H9 (cell line): ENCODE results near the gene CAMTA2. TPM values are rescaled to one million over a fixed set of nuclear protein-coding genes. Genes with fewer than 3 reads are reported as not detected.

ENCODE experiments used
- DNase-seq: peaks from one replicate; pipeline ENCODE4 v3.0.0-alpha.2; 2017
- H2AFZ ChIP-seq: one replicate; pipeline ENCODE4 v1.6.1; 2013; ENCODE audit warnings: mild to moderate bottlenecking, low read length, control low read depth, moderate library complexity
- H2AK5ac ChIP-seq: 2 replicates; pipeline ENCODE4 v1.6.1; 2013; ENCODE audit warnings: low read length, control low read depth, mixed read lengths; ENCODE audit not compliant: insufficient read length
- H2BK120ac ChIP-seq: one replicate; pipeline ENCODE4 v1.6.1; 2013; ENCODE audit warnings: low read depth, mild to moderate bottlenecking, low read length, control low read depth, inconsistent platforms; ENCODE audit not compliant: poor library complexity, severe bottlenecking
- H2BK12ac ChIP-seq: 2 replicates; pipeline ENCODE4 v1.6.1; 2013; ENCODE audit warnings: low read length, control low read depth, mixed read lengths, low read depth; ENCODE audit not compliant: insufficient read length
- H2BK15ac ChIP-seq: 2 replicates; pipeline ENCODE4 v1.6.1; 2013; ENCODE audit warnings: low read depth, low read length, control low read depth
- H2BK20ac ChIP-seq: one replicate; pipeline ENCODE4 v1.6.1; 2013; ENCODE audit warnings: low read depth, mild to moderate bottlenecking, low read length, control low read depth, inconsistent platforms; ENCODE audit not compliant: poor library complexity, severe bottlenecking
- H2BK5ac ChIP-seq: 2 replicates; pipeline ENCODE4 v1.6.1; 2013; ENCODE audit warnings: low read length, control low read depth, mixed read lengths; ENCODE audit not compliant: insufficient read length
- H3K14ac ChIP-seq: 2 replicates; pipeline ENCODE4 v1.6.1; 2013; ENCODE audit warnings: low read length, control low read depth; ENCODE audit not compliant: insufficient read depth
- H3K18ac ChIP-seq: 2 replicates; pipeline ENCODE4 v1.6.1; 2013; ENCODE audit warnings: low read depth, mild to moderate bottlenecking, mixed read lengths, low read length, control low read depth; ENCODE audit not compliant: insufficient read length
- H3K23ac ChIP-seq: 2 replicates; pipeline ENCODE4 v1.6.1; 2013; ENCODE audit warnings: low read length, control low read depth, mixed read lengths, low read depth; ENCODE audit not compliant: insufficient read length
- H3K23me2 ChIP-seq: 2 replicates; pipeline ENCODE4 v1.6.1; 2013; ENCODE audit warnings: low read depth, mild to moderate bottlenecking, mixed read lengths, low read length, control low read depth; ENCODE audit not compliant: insufficient read length, poor library complexity, severe bottlenecking
- H3K27ac ChIP-seq: 2 replicates; pipeline ENCODE4 v1.5.1; 2013; ENCODE audit warnings: low read length, control low read depth, mixed read lengths, low read depth; ENCODE audit not compliant: insufficient read length
- H3K27me3 ChIP-seq: 2 replicates; pipeline ENCODE4 v1.6.1; 2013; ENCODE audit warnings: low read length, control low read depth, inconsistent platforms; ENCODE audit not compliant: insufficient read depth
- H3K4ac ChIP-seq: 2 replicates; pipeline ENCODE4 v1.6.1; 2013; ENCODE audit warnings: low read depth, mild to moderate bottlenecking, control low read depth, inconsistent platforms, low read length, moderate library complexity
- H3K4me1 ChIP-seq: 2 replicates; pipeline ENCODE4 v1.6.1; 2013; ENCODE audit warnings: low read length, control low read depth, inconsistent platforms; ENCODE audit not compliant: insufficient read depth
- H3K4me2 ChIP-seq: 2 replicates; pipeline ENCODE4 v1.6.1; 2013; ENCODE audit warnings: low read length, control low read depth, mixed read lengths; ENCODE audit not compliant: insufficient read length, insufficient read depth
- H3K56ac ChIP-seq: 2 replicates; pipeline ENCODE4 v1.6.1; 2013; ENCODE audit warnings: low read depth, mild to moderate bottlenecking, mixed read lengths, low read length, control low read depth; ENCODE audit not compliant: insufficient read length
- H3K79me1 ChIP-seq: 2 replicates; pipeline ENCODE4 v1.6.1; 2013; ENCODE audit warnings: low read depth, mild to moderate bottlenecking, moderate library complexity, low read length, control low read depth, inconsistent platforms; ENCODE audit not compliant: insufficient read depth, poor library complexity, severe bottlenecking
- H3K79me2 ChIP-seq: 2 replicates; pipeline ENCODE4 v1.6.1; 2013; ENCODE audit warnings: low read length, control low read depth, inconsistent platforms; ENCODE audit not compliant: insufficient read depth
- H3K9ac ChIP-seq: 2 replicates; pipeline ENCODE4 v1.6.1; 2013; ENCODE audit warnings: low read length, control low read depth, mixed read lengths; ENCODE audit not compliant: insufficient read length; ENCODE audit errors: extremely low read depth
- H3K9me3 ChIP-seq: one replicate; pipeline ENCODE4 v1.6.1; 2013; ENCODE audit warnings: low read depth, low read length, inconsistent platforms; ENCODE audit not compliant: control insufficient read depth
- H3T11ph ChIP-seq: one replicate; pipeline ENCODE4 v1.6.1; 2013; ENCODE audit warnings: mild to moderate bottlenecking, low read length, control low read depth, inconsistent platforms
- H4K20me1 ChIP-seq: one replicate; pipeline ENCODE4 v1.6.1; 2013; ENCODE audit not compliant: control insufficient read depth, insufficient read length, insufficient read depth
- H4K5ac ChIP-seq: 2 replicates; pipeline ENCODE4 v1.6.1; 2013; ENCODE audit warnings: low read depth, mild to moderate bottlenecking, mixed read lengths, low read length, control low read depth; ENCODE audit not compliant: insufficient read length
- H4K8ac ChIP-seq: replicated peaks from 2 replicates; pipeline ENCODE4 v1.6.1; 2013; ENCODE audit warnings: low read length, control low read depth, mixed read lengths, low read depth; ENCODE audit not compliant: insufficient read length
- H4K91ac ChIP-seq: 2 replicates; pipeline ENCODE4 v1.6.1; 2013; ENCODE audit warnings: low read depth, mild to moderate bottlenecking, moderate library complexity, mixed read lengths, low read length, control low read depth; ENCODE audit not compliant: insufficient read length
- H3K27ac Mint-ChIP-seq, 3 experiments: 2 replicates in 2 of 3; 3 replicates in 1 of 3; pipeline ENCODE4 v1.8.0; 2020 to 2021; ENCODE audit warnings: mixed read lengths in 3 of 3, mild to moderate bottlenecking in 1 of 3, moderate library complexity in 1 of 3
- H3K27me3 Mint-ChIP-seq: 2 replicates; pipeline ENCODE4 v1.8.0; 2021; ENCODE audit warnings: low read depth, mild to moderate bottlenecking, moderate library complexity, mixed read lengths
- H3K36me3 Mint-ChIP-seq, 3 experiments: 2 replicates in 2 of 3; 3 replicates in 1 of 3; pipeline ENCODE4 v1.8.0; 2020 to 2021; ENCODE audit warnings: low read depth in 3 of 3, mixed read lengths in 3 of 3; ENCODE audit not compliant: insufficient read depth in 1 of 3
- H3K4me1 Mint-ChIP-seq, 2 experiments: 2 replicates each; pipeline ENCODE4 v1.8.0; 2020; ENCODE audit warnings: mixed read lengths in 2 of 2
- H3K4me3 Mint-ChIP-seq, 2 experiments: 2 replicates in 1 of 2; 3 replicates in 1 of 2; pipeline ENCODE4 v1.8.0; 2020 to 2021; ENCODE audit warnings: mild to moderate bottlenecking in 2 of 2, mixed read lengths in 2 of 2, moderate library complexity in 1 of 2
- H3K9me3 Mint-ChIP-seq, 2 experiments: 2 replicates in 1 of 2; 3 replicates in 1 of 2; pipeline ENCODE4 v1.8.0; 2020; ENCODE audit warnings: mild to moderate bottlenecking in 2 of 2, mixed read lengths in 2 of 2, moderate library complexity in 1 of 2
- CTCF ChIP-seq: fragments of 200-600 bp; sonication (generic); conservative IDR thresholded peaks from 3 replicates; pipeline ENCODE4 v1.8.0; 2021; ENCODE audit warnings: antibody characterized with exemption, mild to moderate bottlenecking
- WGBS: extraction: QIAGEN DNeasy Blood & Tissue Kit; methylation state at CpG from one replicate; pipeline ENCODE4 v1.1.7; 2013; ENCODE audit warnings: missing lambda C conversion rate, low lambda C conversion rate, mixed read lengths; ENCODE audit not compliant: insufficient read length; ENCODE audit errors: extremely low coverage; 5-methylcytosine and 5-hydroxymethylcytosine counted together
- total RNA-seq: library from RNA; stranded (reverse); gene quantifications from 2 replicates; pipeline ENCODE4 v1.2.1, GENCODE V29; 2021

Gene CAMTA2
- total RNA-seq, 1 experiment from 2014 or later = 15.6 TPM

DNA sequence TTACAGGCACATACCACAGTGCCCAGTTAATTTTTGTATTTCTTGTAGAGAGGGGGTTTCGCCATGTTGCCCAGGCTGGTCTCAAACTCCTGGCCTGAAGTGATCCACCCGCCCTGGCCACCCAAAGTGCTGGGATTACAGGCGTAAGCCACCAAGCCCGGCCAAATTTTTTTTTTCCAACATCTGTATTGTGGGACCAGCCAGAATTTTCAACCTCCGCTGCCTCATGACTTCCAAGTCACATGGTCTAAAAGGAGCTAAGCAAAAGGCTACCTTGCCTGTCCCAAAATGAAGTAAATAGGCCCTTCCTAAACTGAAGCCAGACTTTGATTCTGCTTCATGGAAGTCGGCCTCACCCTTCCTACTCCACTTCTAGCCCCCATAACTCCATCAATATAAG, 15.6 kb downstream of the CAMTA2 start:
- H4K5ac ChIP-seq = no peak overlapping the region
- H2AFZ ChIP-seq = no peak overlapping the region
- no peak for DNase-seq
- H3K23me2 ChIP-seq = peaks cover 17% of the 10 kb centered on the region
- no peak overlapping the region for H3T11ph ChIP-seq
- H3K27me3 ChIP-seq = peaks cover 11% of the 10 kb centered on the region; the same call in 1 of the 2 replicates
- no peak overlapping the region for H4K8ac ChIP-seq
- no peaks in the 10 kb centered on the region for H3K79me1 ChIP-seq
- H3K4me2 ChIP-seq = no peak overlapping the region
- no peak overlapping the region for H3K4me3 Mint-ChIP-seq
- H3K14ac ChIP-seq = no peak overlapping the region
- H2BK5ac ChIP-seq = no peak overlapping the region
- no peak overlapping the region for H3K23ac ChIP-seq
- H3K27ac Mint-ChIP-seq = no peak overlapping the region
- peaks cover 38% of the 10 kb centered on the region for H3K27me3 Mint-ChIP-seq
- H2AK5ac ChIP-seq = no peak overlapping the region
- no peak overlapping the region for H2BK12ac ChIP-seq
- no peaks in the 10 kb centered on the region for H3K9me3 Mint-ChIP-seq
- no peak overlapping the region for H4K91ac ChIP-seq
- H3K4me1 Mint-ChIP-seq = peaks cover 31% of the 10 kb centered on the region in 2 experiments
- peaks cover 2% of the 10 kb centered on the region; the same call in 1 of the 2 replicates for H3K79me2 ChIP-seq
- no peak overlapping the region for H2BK20ac ChIP-seq
- H3K56ac ChIP-seq = no peak overlapping the region
- peaks cover 20 to 38% (median 24%) of the 10 kb centered on the region in 3 experiments for H3K36me3 Mint-ChIP-seq
- WGBS = no CpG with 5 or more reads among the region's 6 CpGs
- no peak overlapping the region for H2BK15ac ChIP-seq
- no peak overlapping the region for H3K27ac ChIP-seq
- H3K18ac ChIP-seq = no peak overlapping the region
- no peaks in the 10 kb centered on the region for H3K9me3 ChIP-seq
- no peak for TF ChIP-seq CTCF
- peaks cover 10% of the 10 kb centered on the region; the same call in 1 of the 2 replicates for H3K4me1 ChIP-seq
- no peaks in the 10 kb centered on the region for H4K20me1 ChIP-seq
- H2BK120ac ChIP-seq = no peak overlapping the region
- no peak overlapping the region for H3K4ac ChIP-seq
- no peak overlapping the region for H3K9ac ChIP-seq
